GM12872 (cell line): ENCODE results near the gene FGF19.
A peak's percentile ranks its signal among the peaks of the same experiment; 100 is the strongest.

ENCODE experiments used
- CTCF ChIP-seq: IDR thresholded peaks from 3 replicates; pipeline ENCODE4 v1.5.1; 2011; ENCODE audit warnings: low read depth, mild to moderate bottlenecking, low read length, moderate library complexity; ENCODE audit not compliant: insufficient read depth

FGF19 gene

GRCh38 chr11:69705901-69706787 is 2.3 kb upstream of the FGF19 start:
- no peak for TF ChIP-seq CTCF

GRCh38 chr11:69705351-69705811 is 1.6 kb upstream of the FGF19 start:
- no peak for TF ChIP-seq CTCF

GRCh38 chr11:69704508-69705253 is 859 bp upstream of the FGF19 start:
- peak; percentile 35; the same call in 2 of the 3 replicates for TF ChIP-seq CTCF

- no peak for TF ChIP-seq CTCF
Measured at GRCh38 chr11:69703453-69703767, 412 bp downstream of the FGF19 start.

- TF ChIP-seq CTCF, result no peak
Measured at GRCh38 chr11:69702769-69703452, 911 bp downstream of the FGF19 start.

- no peak for TF ChIP-seq CTCF
Measured at GRCh38 chr11:69702239-69702691, 1.6 kb downstream of the FGF19 start.
